ENCODE results near the gene SH3PXD2A. TPM values are rescaled to one million over a fixed set of nuclear protein-coding genes. Genes with fewer than 3 reads are reported as not detected.

The SH3PXD2A gene
- total and polyA plus RNA-seq, 2 of the 4 experiments (the other 2 are of a cell fraction): 6.3 to 23.0 TPM

- no peak for ATAC-seq (ENCODE audit: low read depth)
Observed at GRCh38 chr10:103658049-103658577, 197.3 kb downstream of the SH3PXD2A start.

More at GRCh38 chr10:103658049-103658577, 197.3 kb downstream of the SH3PXD2A start:
- peaks cover 43% of the 10 kb centered on the region for H3K36me3 ChIP-seq (ENCODE audit: control insufficient read depth, insufficient read depth, low read length)
- H3K4ac ChIP-seq (ENCODE audit: low read depth, low read length): no peak overlapping the region
- H3K4me1 ChIP-seq (ENCODE audit: control insufficient read depth, insufficient read depth, low read length): peaks cover 10% of the 10 kb centered on the region
- H3K79me1 ChIP-seq (ENCODE audit: low read depth in 1 of 2, low read length in 2 of 2): peaks cover 32 to 87% of the 10 kb centered on the region in 2 experiments; a peak in 3 of 4 replicates
- dilution Hi-C loops (cut with HindIII; ENCODE audit: low sequenced_read_pairs, unreplicated experiment): no loop called here
- no peak overlapping the region for H3K18ac ChIP-seq (ENCODE audit: low read depth, low read length)
- no peak overlapping the region for H3K23ac ChIP-seq (ENCODE audit: low read depth, low read length)
- TF ChIP-seq RCOR1 (IDR thresholded peaks at IDR 0.05; ENCODE audit: insufficient replicate concordance, low read length): no peak
- TF ChIP-seq MAZ (IDR thresholded peaks at IDR 0.05; ENCODE audit: borderline replicate concordance, low read depth, low read length): no peak
- TF ChIP-seq CEBPB (IDR thresholded peaks at IDR 0.05; ENCODE audit: low read depth, low read length): no peak
- TF ChIP-seq CHD1 (IDR thresholded peaks at IDR 0.05; ENCODE audit: low read depth, low read length): no peak
- no peak for TF ChIP-seq RFX5 (IDR thresholded peaks at IDR 0.05; ENCODE audit: low read depth, low read length)
- no peak for TF ChIP-seq USF2 (IDR thresholded peaks at IDR 0.05; ENCODE audit: low read depth, low read length)
- TF ChIP-seq CTCF (conservative IDR thresholded peaks at IDR 0.05; ENCODE audit: low read depth, low read length): no peak
- no peak for TF ChIP-seq POLR2A (IDR thresholded peaks at IDR 0.05; ENCODE audit: low read depth, low read length)
- no peak for TF ChIP-seq RAD21 (IDR thresholded peaks at IDR 0.05; ENCODE audit: low read length)
- TF ChIP-seq ELK1 (IDR thresholded peaks at IDR 0.05; ENCODE audit: borderline replicate concordance, low read depth, low read length): no peak
- TF ChIP-seq MAFK (IDR thresholded peaks at IDR 0.05; ENCODE audit: low read depth, low read length): no peak
- TF ChIP-seq SMC3 (IDR thresholded peaks at IDR 0.05; ENCODE audit: low read depth, low read length): no peak
- TF ChIP-seq BHLHE40 (IDR thresholded peaks at IDR 0.05; ENCODE audit: low read depth, low read length): no peak
- no peak for TF ChIP-seq MXI1 (IDR thresholded peaks at IDR 0.05; ENCODE audit: borderline replicate concordance, low read depth, low read length)
- TF ChIP-seq FOS (IDR thresholded peaks at IDR 0.05; ENCODE audit: low read depth, low read length): no peak
- no peak for TF ChIP-seq NFE2L2 (IDR thresholded peaks at IDR 0.05; ENCODE audit: low read depth, low read length)
- in situ Hi-C loops (cut with MboI; ENCODE audit: low sequenced_read_pairs): no loop called here
- H3K9me3 ChIP-seq (ENCODE audit: control insufficient read depth, insufficient read depth, low read length): peaks cover 4% of the 10 kb centered on the region
- 0 out of 2 replicates have a peak overlapping the region, but pooled peaks have one; percentile 8 for H2AK5ac ChIP-seq (ENCODE audit: low read depth, low read length)
- H3K9ac ChIP-seq (ENCODE audit: low read depth, low read length): no peak overlapping the region
- no peak overlapping the region for H3K4me3 ChIP-seq (ENCODE audit: insufficient read depth, low read depth, low read length)
- peaks cover 23% of the 10 kb centered on the region for H3K9me1 ChIP-seq (ENCODE audit: insufficient read depth, low read length)
- BruUV-seq (replicated peaks): no TSS peak
- intact Hi-C loops (cut with micrococcal nuclease): no loop called here
- WGBS, 2 experiments (ENCODE audit: extremely low coverage in 2 of 2, insufficient read length in 1 of 2): 100% methylated on average over 1 of the region's 4 CpGs; no CpG with 5 or more reads in 1 of the 2 experiments
- H3K27me3 ChIP-seq (ENCODE audit: control insufficient read depth, insufficient read depth, low read length): no peaks in the 10 kb centered on the region
- no peak overlapping the region for H3K4me2 ChIP-seq (ENCODE audit: low read depth, low read length)
- H2BK15ac ChIP-seq (ENCODE audit: low read depth, low read length): no peak overlapping the region
- H3K27ac ChIP-seq (ENCODE audit: insufficient read depth, low read length): no peak overlapping the region
- H4K20me1 ChIP-seq (ENCODE audit: insufficient read depth, low read length): peaks cover 68% of the 10 kb centered on the region
- no peak overlapping the region for H2BK20ac ChIP-seq (ENCODE audit: low read depth, low read length)
- POLR2A ChIA-PET (ENCODE audit: unreplicated experiment): no interaction called here
- no peak overlapping the region for H4K91ac ChIP-seq (ENCODE audit: insufficient read depth, low read depth, low read length)
- CTCF ChIA-PET: interaction anchor here (1.1 kb wide), 1 partner anchor 53 kb away, joined by 4 read pairs; no protein-coding TSS in a partner anchor
- no peak overlapping the region for H2BK5ac ChIP-seq (ENCODE audit: low read depth, low read length, poor library complexity, severe bottlenecking)
- no peak overlapping the region for H4K5ac ChIP-seq (ENCODE audit: low read depth, low read length)
- no peak overlapping the region for H4K8ac ChIP-seq (ENCODE audit: low read depth in 2 of 2, low read length in 2 of 2)
- 0 out of 2 replicates have a peak overlapping the region, but pooled peaks have one; percentile 46 for H3K14ac ChIP-seq (replicated peaks; ENCODE audit: low read depth, low read length)
- DNase-seq: no peak
- H2BK120ac ChIP-seq (ENCODE audit: low read depth, low read length): no peak overlapping the region
- H3K56ac ChIP-seq (ENCODE audit: extremely low read depth, insufficient read depth, low read length): no peak overlapping the region
- no peak overlapping the region for H2AFZ ChIP-seq (replicated peaks; ENCODE audit: low read length, poor library complexity)
- H2AK9ac ChIP-seq (replicated peaks; ENCODE audit: low read depth, low read length, poor library complexity): no peak overlapping the region
